HepG2 (cell line): Measurements from ENCODE around the gene C14orf93. TPM values are rescaled to one million over a fixed set of nuclear protein-coding genes. Genes with fewer than 3 reads are reported as not detected.

Source experiments
- DNMT1 ChIP-seq: sonication (generic); formaldehyde crosslinking; IDR thresholded peaks from 2 replicates; pipeline ENCODE4 v1.5.1; 2020; ENCODE audit warnings: mild to moderate bottlenecking, missing genetic modification reagents
- FOXA1 ChIP-seq, 2 experiments: fragments of 450-650 bp in 1 of 2; sonication (generic) in 1 of 2; formaldehyde crosslinking in 1 of 2; IDR thresholded peaks; 2 replicates each; pipeline versions ENCODE4 v1.4.0 to v1.6.1; 2016 to 2020; ENCODE audit warnings: missing genetic modification reagents in 1 of 2
- GABPA ChIP-seq, 2 experiments: IDR thresholded peaks; 2 replicates each; pipeline ENCODE4 v1.6.1; 2011 to 2016; ENCODE audit warnings: low read depth in 2 of 2, low read length in 1 of 2, missing biosample characterization in 1 of 2, missing genetic modification characterization in 1 of 2
- MEIS1 ChIP-seq: sonication (generic); formaldehyde crosslinking; IDR thresholded peaks from 2 replicates; pipeline ENCODE4 v1.9.0; 2021; ENCODE audit warnings: mild to moderate bottlenecking, missing genetic modification reagents, moderate library complexity, borderline replicate concordance
- REST ChIP-seq, 2 experiments: IDR thresholded peaks; 2 replicates each; pipeline ENCODE4 v1.6.1; 2011 to 2012; ENCODE audit warnings: low read length in 2 of 2, borderline replicate concordance in 1 of 2, low read depth in 1 of 2, mild to moderate bottlenecking in 1 of 2, moderate library complexity in 1 of 2
- SIN3A ChIP-seq: IDR thresholded peaks from 2 replicates; pipeline ENCODE4 v1.6.1; 2011; ENCODE audit warnings: low read depth, mild to moderate bottlenecking, control low read depth, low read length, borderline replicate concordance
- TEAD2 ChIP-seq: sonication (generic); formaldehyde crosslinking; IDR thresholded peaks from 2 replicates; pipeline ENCODE4 v1.9.0; 2021; ENCODE audit warnings: missing genetic modification reagents
- TIGD3 ChIP-seq: sonication (generic); formaldehyde crosslinking; IDR thresholded peaks from 2 replicates; pipeline ENCODE4 v1.5.1; 2020; ENCODE audit warnings: mild to moderate bottlenecking, missing genetic modification reagents, borderline replicate concordance
- TRAFD1 ChIP-seq: sonication (generic); formaldehyde crosslinking; IDR thresholded peaks from 2 replicates; pipeline ENCODE4 v1.5.1; 2020; ENCODE audit warnings: missing genetic modification reagents, mild to moderate bottlenecking, borderline replicate concordance
- ZFP41 ChIP-seq: sonication (generic); formaldehyde crosslinking; IDR thresholded peaks from 2 replicates; pipeline ENCODE4 v1.4.0; 2020; ENCODE audit warnings: mild to moderate bottlenecking, missing genetic modification reagents, borderline replicate concordance
- ZNF10 ChIP-seq: sonication (generic); formaldehyde crosslinking; IDR thresholded peaks from 2 replicates; pipeline ENCODE4 v1.4.0; 2020; ENCODE audit warnings: mild to moderate bottlenecking, low read depth, missing genetic modification reagents, borderline replicate concordance
- ZNF33A ChIP-seq: sonication (generic); formaldehyde crosslinking; IDR thresholded peaks from 2 replicates; pipeline ENCODE4 v1.5.1; 2020; ENCODE audit warnings: missing genetic modification reagents, mild to moderate bottlenecking, moderate library complexity, borderline replicate concordance
- ZNF766 ChIP-seq: sonication (generic); formaldehyde crosslinking; IDR thresholded peaks from 2 replicates; pipeline ENCODE4 v1.5.0; 2020; ENCODE audit warnings: missing genetic modification reagents, borderline replicate concordance
- ZNF883 ChIP-seq: sonication (generic); formaldehyde crosslinking; IDR thresholded peaks from 2 replicates; pipeline ENCODE4 v1.5.1; 2020; ENCODE audit warnings: mild to moderate bottlenecking, missing genetic modification reagents; ENCODE audit errors: not compliant biosample characterization
- polyA plus RNA-seq, 8 experiments: library from polyadenylated mRNA; depleted of rRNA in 3 of 8; stranded (reverse) in 7 of 8; unstranded in 1 of 8; fragments of >200 nt; fragmentation: Illumina TruSeq in 4 of 8; extraction: Trizol in 4 of 8; gene quantifications; 2 replicates each; pipeline versions ENCODE4 v1.2.1 to v1.2.3, GENCODE V29; 2011 to 2016; ENCODE audit warnings: low read depth in 4 of 8, missing spikeins in 1 of 8, mixed read lengths in 1 of 8; ENCODE audit not compliant: insufficient read depth in 1 of 8
- total RNA-seq, 5 experiments: library from RNA; depleted of rRNA; stranded (reverse); fragments of >200 nt; fragmentation: Illumina TruSeq; extraction: Trizol; gene quantifications; 2 replicates each; pipeline ENCODE4 v1.2.3, GENCODE V29; 2016; ENCODE audit warnings: low read depth in 1 of 5
- TF ChIP-seq, protein P1 (sequence below): sonication (generic); formaldehyde crosslinking; IDR thresholded peaks from 2 replicates; pipeline ENCODE4 v1.5.1; 2020; ENCODE audit warnings: missing genetic modification reagents, mild to moderate bottlenecking, borderline replicate concordance
- TF ChIP-seq, protein P2 (sequence below): sonication (generic); formaldehyde crosslinking; IDR thresholded peaks from 2 replicates; pipeline ENCODE4 v1.8.0; 2022; ENCODE audit warnings: mild to moderate bottlenecking, missing genetic modification reagents, moderate library complexity

The C14orf93 gene
- total and polyA plus RNA-seq, 2 of the 13 experiments (the other 11 are each of a cell fraction or from before 2014, with no cell fraction given), result 11.4 to 22.5 TPM

- TF ChIP-seq FOXA1 (IDR thresholded peaks at IDR 0.05), result peak; percentile 6; the same call in 1 of the 2 replicates
- TF ChIP-seq FOXA1 (CRISPR knock-in tag; IDR thresholded peaks at IDR 0.05), result peak; percentile 66
- no peak; the same call in 1 of the 2 replicates for TF ChIP-seq TRAFD1 (CRISPR knock-in tag)
- TF ChIP-seq SIN3A, result no peak
- TF ChIP-seq DNMT1 (CRISPR knock-in tag), result peak; percentile 99
- TF ChIP-seq ZFP41, result peak; percentile 91; the same call in 1 of the 2 replicates
- TF ChIP-seq REST (IDR thresholded peaks at IDR 0.05; ENCODE audit: borderline replicate concordance in 1 of 2, low read depth in 1 of 2, low read length in 2 of 2), result peak in 1 of 2 experiments; percentile 29; a peak in 2 of 4 replicates
- TF ChIP-seq MEIS1 (CRISPR knock-in tag), result peak; percentile 93
- TF ChIP-seq ZNF33A, result no peak
- TF ChIP-seq TIGD3, result peak; percentile 99
- TF ChIP-seq ZNF883 (CRISPR knock-in tag), result peak; percentile 98
- TF ChIP-seq, protein P1, sequence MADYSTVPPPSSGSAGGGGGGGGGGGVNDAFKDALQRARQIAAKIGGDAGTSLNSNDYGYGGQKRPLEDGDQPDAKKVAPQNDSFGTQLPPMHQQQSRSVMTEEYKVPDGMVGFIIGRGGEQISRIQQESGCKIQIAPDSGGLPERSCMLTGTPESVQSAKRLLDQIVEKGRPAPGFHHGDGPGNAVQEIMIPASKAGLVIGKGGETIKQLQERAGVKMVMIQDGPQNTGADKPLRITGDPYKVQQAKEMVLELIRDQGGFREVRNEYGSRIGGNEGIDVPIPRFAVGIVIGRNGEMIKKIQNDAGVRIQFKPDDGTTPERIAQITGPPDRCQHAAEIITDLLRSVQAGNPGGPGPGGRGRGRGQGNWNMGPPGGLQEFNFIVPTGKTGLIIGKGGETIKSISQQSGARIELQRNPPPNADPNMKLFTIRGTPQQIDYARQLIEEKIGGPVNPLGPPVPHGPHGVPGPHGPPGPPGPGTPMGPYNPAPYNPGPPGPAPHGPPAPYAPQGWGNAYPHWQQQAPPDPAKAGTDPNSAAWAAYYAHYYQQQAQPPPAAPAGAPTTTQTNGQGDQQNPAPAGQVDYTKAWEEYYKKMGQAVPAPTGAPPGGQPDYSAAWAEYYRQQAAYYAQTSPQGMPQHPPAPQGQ (CRISPR knock-in tag), result peak; percentile 86
- no peak for TF ChIP-seq ZNF766 (CRISPR knock-in tag)
- TF ChIP-seq, protein P2, sequence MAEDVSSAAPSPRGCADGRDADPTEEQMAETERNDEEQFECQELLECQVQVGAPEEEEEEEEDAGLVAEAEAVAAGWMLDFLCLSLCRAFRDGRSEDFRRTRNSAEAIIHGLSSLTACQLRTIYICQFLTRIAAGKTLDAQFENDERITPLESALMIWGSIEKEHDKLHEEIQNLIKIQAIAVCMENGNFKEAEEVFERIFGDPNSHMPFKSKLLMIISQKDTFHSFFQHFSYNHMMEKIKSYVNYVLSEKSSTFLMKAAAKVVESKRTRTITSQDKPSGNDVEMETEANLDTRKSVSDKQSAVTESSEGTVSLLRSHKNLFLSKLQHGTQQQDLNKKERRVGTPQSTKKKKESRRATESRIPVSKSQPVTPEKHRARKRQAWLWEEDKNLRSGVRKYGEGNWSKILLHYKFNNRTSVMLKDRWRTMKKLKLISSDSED (CRISPR knock-in tag), result no peak
- TF ChIP-seq TEAD2 (CRISPR knock-in tag), result no peak
- TF ChIP-seq ZNF10 (CRISPR knock-in tag), result 0 out of 2 replicates have a peak, but pooled peaks have one; percentile 78
- no peak for TF ChIP-seq GABPA (IDR thresholded peaks at IDR 0.05; ENCODE audit: low read depth, low read length)
- no peak for TF ChIP-seq GABPA (CRISPR knock-in tag; IDR thresholded peaks at IDR 0.05; ENCODE audit: low read depth)
Measured at GRCh38 chr14:22982477-22983245, 27.3 kb downstream of the C14orf93 start, which contains the start of gene AJUBA (continued).
